Measurements from ENCODE around the gene MT1F.
"Not testable (repeated sequence)": the region's sequence is repeated elsewhere in the genome, so short reads cannot be mapped to it uniquely, and the experiment has no call there.

MT1F gene

GRCh38 chr16:56649271-56649670, 8.5 kb upstream of the MT1F start:
- Histone ChIP-seq H3K9me3 (ENCODE audit: control insufficient read depth, low read length) (no peaks in the 10 kb centered on the region), H3K27me3 (replicated peaks; ENCODE audit: control insufficient read depth, insufficient read depth, low read length) (peaks cover 39% of the 10 kb centered on the region), H3K36me3 (ENCODE audit: control insufficient read depth, insufficient read depth, low read length, severe bottlenecking) (no peaks in the 10 kb centered on the region)

DNA sequence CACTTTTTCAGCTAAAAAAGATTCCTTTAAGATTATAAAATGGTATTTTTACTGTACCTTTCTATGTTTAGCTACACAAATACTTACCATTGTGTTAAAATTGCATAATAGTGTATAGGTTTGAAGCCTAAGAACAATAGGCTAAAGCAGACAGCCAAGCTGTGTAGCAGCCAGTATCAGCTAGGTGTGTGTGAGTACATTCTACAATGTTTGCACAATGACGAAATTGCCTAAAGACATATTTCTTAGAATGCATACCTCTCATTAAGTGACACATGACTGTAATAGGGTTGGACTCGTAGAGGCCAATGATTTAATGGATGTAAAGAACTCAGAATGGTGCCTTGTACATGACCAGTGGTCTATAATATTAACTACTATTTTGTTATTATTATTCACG, 7.9 kb upstream of the MT1F start:
- H3K36me3 ChIP-seq (ENCODE audit: control insufficient read depth, insufficient read depth, low read length, severe bottlenecking): no peaks in the 10 kb centered on the region
- H3K9ac ChIP-seq (ENCODE audit: low read length): no peak overlapping the region
- no peak for DNase-seq (ENCODE audit: low read depth)
- peaks cover 16% of the 10 kb centered on the region for H3K4me1 ChIP-seq (ENCODE audit: control insufficient read depth, insufficient read depth, low read length)
- no peak overlapping the region for H3K4me3 ChIP-seq (ENCODE audit: low read length)
- no peaks in the 10 kb centered on the region for H3K9me3 ChIP-seq (ENCODE audit: control insufficient read depth, low read length)
- H3K27me3 ChIP-seq (replicated peaks; ENCODE audit: control insufficient read depth, insufficient read depth, low read length): peaks cover 36% of the 10 kb centered on the region

More at GRCh38 chr16:56649271-56649670, 8.5 kb upstream of the MT1F start:
- H3K9ac ChIP-seq (ENCODE audit: low read length): no peak overlapping the region
- no peak overlapping the region for H3K4me3 ChIP-seq (ENCODE audit: low read length)
- DNase-seq (ENCODE audit: low read depth): no peak
- H3K4me1 ChIP-seq (ENCODE audit: control insufficient read depth, insufficient read depth, low read length): peaks cover 16% of the 10 kb centered on the region

DNA sequence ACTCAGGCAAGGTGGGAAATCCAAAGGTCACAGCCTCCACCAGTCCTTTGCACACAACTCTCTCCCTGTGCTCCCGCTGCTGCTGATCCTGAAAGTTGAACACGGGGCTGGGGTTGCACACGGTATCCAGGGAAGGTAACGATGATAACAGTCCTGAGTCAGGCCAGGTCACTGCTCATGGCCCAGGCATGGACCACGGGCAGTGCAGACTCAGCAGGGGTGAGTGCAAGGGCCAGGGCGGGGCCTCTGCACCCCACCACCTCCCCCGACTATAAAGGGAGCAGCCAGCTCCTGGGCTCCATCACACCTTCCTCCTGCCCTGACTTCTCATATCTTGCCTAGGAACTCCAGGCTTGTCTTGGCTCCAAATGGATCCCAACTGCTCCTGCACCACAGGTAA, 6.2 kb upstream of the MT1F start, which contains the start of gene MT1B:
TSS of gene MT1B (plus strand) at position 301 of the 400 bp plus-strand sequence. CDS start at position 369, 68 bp downstream.
- no peak within 1 kb of the TSS for H3K9ac ChIP-seq (ENCODE audit: low read length)
- no peaks in the 10 kb centered on the region for H3K9me3 ChIP-seq (ENCODE audit: control insufficient read depth, low read length)
- DNase-seq (ENCODE audit: low read depth): no peak
- peaks cover 25% of the 10 kb centered on the region for H3K27me3 ChIP-seq (replicated peaks; ENCODE audit: control insufficient read depth, insufficient read depth, low read length)
- peaks cover 16% of the 10 kb centered on the region for H3K4me1 ChIP-seq (ENCODE audit: control insufficient read depth, insufficient read depth, low read length)
- no peaks in the 10 kb centered on the region for H3K36me3 ChIP-seq (ENCODE audit: control insufficient read depth, insufficient read depth, low read length, severe bottlenecking)
- H3K4me3 ChIP-seq (ENCODE audit: low read length): no peak within 1 kb of the TSS

- Histone ChIP-seq H3K4me3 (ENCODE audit: low read length) (no peak overlapping the region), H3K36me3 (ENCODE audit: control insufficient read depth, insufficient read depth, low read length, severe bottlenecking) (no peaks in the 10 kb centered on the region), H3K27me3 (replicated peaks; ENCODE audit: control insufficient read depth, insufficient read depth, low read length) (peaks cover 16% of the 10 kb centered on the region), H3K4me1 (ENCODE audit: control insufficient read depth, insufficient read depth, low read length) (peaks cover 18% of the 10 kb centered on the region), H3K9ac (ENCODE audit: low read length) (no peak overlapping the region), H3K9me3 (ENCODE audit: control insufficient read depth, low read length) (no peaks in the 10 kb centered on the region)
- no peak for DNase-seq (ENCODE audit: low read depth)
These were observed 5.2 kb upstream of the MT1F start for GRCh38 chr16:56652600-56652999.

DNA sequence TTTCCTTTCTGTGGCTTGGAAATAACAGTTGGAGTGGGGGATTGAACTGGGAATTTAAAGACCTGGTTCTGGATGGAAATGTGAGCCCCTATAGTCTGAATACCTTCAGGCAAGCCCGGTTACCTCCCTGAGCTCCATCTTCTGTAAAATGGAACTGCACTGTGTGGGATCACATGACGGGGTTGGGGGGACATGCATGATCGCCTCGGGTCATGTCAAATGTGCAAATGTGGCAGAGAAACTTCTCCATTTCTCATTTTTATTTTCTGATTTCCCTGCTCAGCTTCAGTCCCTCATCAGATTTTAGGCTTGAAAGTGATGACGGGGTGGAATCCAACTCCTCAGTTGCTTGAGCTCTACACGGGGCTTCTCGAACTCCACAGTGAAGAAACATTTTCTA, 4.5 kb upstream of the MT1F start:
- Histone ChIP-seq H3K27me3 (replicated peaks; ENCODE audit: control insufficient read depth, insufficient read depth, low read length) (peaks cover 15% of the 10 kb centered on the region), H3K4me3 (ENCODE audit: low read length) (no peak overlapping the region), H3K9ac (ENCODE audit: low read length) (no peak overlapping the region), H3K9me3 (ENCODE audit: control insufficient read depth, low read length) (no peaks in the 10 kb centered on the region), H3K36me3 (ENCODE audit: control insufficient read depth, insufficient read depth, low read length, severe bottlenecking) (no peaks in the 10 kb centered on the region), H3K4me1 (ENCODE audit: control insufficient read depth, insufficient read depth, low read length) (peaks cover 23% of the 10 kb centered on the region)
- no peak for DNase-seq (ENCODE audit: low read depth)

DNA sequence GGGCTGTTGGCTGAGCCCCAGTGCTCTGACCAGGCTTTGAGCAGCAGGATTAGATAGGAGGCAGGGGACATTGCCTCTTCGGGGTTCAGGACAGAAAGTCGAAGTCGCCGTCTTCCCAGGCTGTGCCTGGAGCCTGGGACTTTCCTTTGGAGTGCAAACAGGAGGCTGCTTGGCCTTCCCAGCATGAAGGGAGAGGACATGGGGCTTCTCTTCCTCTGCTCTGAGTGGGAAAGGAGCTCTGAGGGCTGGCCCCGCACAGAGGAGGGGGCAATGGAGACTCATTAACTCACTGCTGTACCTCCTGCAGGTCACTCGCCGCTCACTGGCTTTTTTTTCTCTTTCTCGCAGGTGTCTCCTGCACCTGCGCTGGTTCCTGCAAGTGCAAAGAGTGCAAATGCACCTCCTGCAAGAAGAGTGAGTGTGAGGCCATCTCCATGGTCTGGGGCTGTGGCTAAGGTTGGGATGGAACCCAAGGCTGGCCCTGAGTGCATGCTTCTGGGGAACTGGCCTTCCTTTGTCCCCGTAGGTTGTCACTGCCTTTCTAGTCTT, 642 bp downstream of the MT1F start:
- Histone ChIP-seq H3K27me3 (replicated peaks; ENCODE audit: control insufficient read depth, insufficient read depth, low read length) (peaks cover 43% of the 10 kb centered on the region), H3K4me3 (ENCODE audit: low read length) (peak overlapping the region; percentile 70), H3K9ac (ENCODE audit: low read length) (no peak overlapping the region), H3K4me1 (ENCODE audit: control insufficient read depth, insufficient read depth, low read length) (peaks cover 11% of the 10 kb centered on the region), H3K36me3 (ENCODE audit: control insufficient read depth, insufficient read depth, low read length, severe bottlenecking) (no peaks in the 10 kb centered on the region), H3K9me3 (ENCODE audit: control insufficient read depth, low read length) (no peaks in the 10 kb centered on the region)
- DNase-seq (ENCODE audit: low read depth): no peak

GRCh38 chr16:56662357-56663354, 4.9 kb downstream of the MT1F start:
- peaks cover 7% of the 10 kb centered on the region for H3K4me1 ChIP-seq (ENCODE audit: control insufficient read depth, insufficient read depth, low read length)
- no peak overlapping the region for H3K4me3 ChIP-seq (ENCODE audit: low read length)
- no peaks in the 10 kb centered on the region for H3K36me3 ChIP-seq (ENCODE audit: control insufficient read depth, insufficient read depth, low read length, severe bottlenecking)
- no peaks in the 10 kb centered on the region for H3K9me3 ChIP-seq (ENCODE audit: control insufficient read depth, low read length)
- H3K9ac ChIP-seq (ENCODE audit: low read length): no peak overlapping the region
- peaks cover 56% of the 10 kb centered on the region for H3K27me3 ChIP-seq (replicated peaks; ENCODE audit: control insufficient read depth, insufficient read depth, low read length)
- DNase-seq (ENCODE audit: low read depth): no peak

GRCh38 chr16:56664506-56664905, 6.7 kb downstream of the MT1F start:
- DNase-seq (ENCODE audit: low read depth): no peak
- Histone ChIP-seq H3K9ac (ENCODE audit: low read length) (no peak overlapping the region), H3K9me3 (ENCODE audit: control insufficient read depth, low read length) (no peaks in the 10 kb centered on the region), H3K4me3 (ENCODE audit: low read length) (no peak overlapping the region), H3K4me1 (ENCODE audit: control insufficient read depth, insufficient read depth, low read length) (peaks cover 7% of the 10 kb centered on the region), H3K27me3 (replicated peaks; ENCODE audit: control insufficient read depth, insufficient read depth, low read length) (peaks cover 60% of the 10 kb centered on the region), H3K36me3 (ENCODE audit: control insufficient read depth, insufficient read depth, low read length, severe bottlenecking) (no peaks in the 10 kb centered on the region)

GRCh38 chr16:56665286-56666261, 7.8 kb downstream of the MT1F start:
- H3K9me3 ChIP-seq (ENCODE audit: control insufficient read depth, low read length); H3K9ac ChIP-seq (ENCODE audit: low read length); H3K36me3 ChIP-seq (ENCODE audit: control insufficient read depth, insufficient read depth, low read length, severe bottlenecking); DNase-seq (ENCODE audit: low read depth); H3K4me1 ChIP-seq (ENCODE audit: control insufficient read depth, insufficient read depth, low read length); H3K4me3 ChIP-seq (ENCODE audit: low read length): not testable (repeated sequence)
- H3K27me3 ChIP-seq (replicated peaks; ENCODE audit: control insufficient read depth, insufficient read depth, low read length): peaks cover 64% of the 10 kb centered on the region

DNA sequence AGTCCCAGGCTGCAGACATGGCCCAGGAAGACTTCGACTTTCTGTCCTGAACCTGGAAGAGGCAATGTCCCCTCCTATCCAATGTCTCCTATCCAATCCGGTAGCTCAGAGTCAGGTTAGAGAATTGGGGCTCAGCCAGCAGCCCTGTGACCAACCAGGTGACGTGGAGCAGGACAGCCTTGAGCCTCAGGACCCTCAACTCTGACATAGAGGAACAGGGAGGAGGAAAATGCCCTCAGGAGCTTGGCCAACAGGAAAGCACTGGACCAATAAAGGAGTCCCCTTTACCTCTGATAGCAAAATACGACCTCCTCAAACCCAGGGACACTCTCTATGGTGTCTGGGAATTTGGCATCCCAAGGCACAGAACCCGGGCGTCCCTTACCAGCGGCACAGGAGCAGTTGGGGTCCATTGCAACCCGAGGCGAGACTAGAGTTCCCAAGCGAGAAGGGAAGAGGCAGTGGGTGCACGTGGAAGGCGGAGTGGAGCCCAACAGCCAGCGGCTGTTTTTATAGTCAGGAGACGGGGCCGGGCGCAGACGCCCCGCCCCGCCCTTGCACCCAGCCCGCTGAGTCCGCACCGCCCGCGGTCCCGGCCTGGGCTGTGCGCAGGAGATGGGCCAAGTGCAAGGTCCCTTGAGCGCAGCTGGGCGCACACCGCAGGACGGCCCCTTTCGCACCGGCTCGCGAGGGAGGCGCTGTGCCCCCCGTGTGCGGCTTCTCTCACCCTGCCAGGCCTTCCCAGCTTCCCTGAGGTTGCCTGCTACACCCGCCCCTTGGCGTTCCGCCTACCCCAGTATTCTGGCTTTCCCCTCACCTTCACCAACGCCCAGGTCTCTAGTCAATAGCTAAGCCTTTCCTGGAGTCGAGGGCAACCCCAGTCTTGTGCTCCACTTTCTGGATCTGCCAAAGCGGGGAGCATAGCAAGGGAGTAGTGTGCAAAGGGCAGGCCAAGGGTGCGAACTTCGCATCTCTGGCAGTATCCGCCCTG, 10.1 kb downstream of the MT1F start, which contains the start of gene MT1G:
TSS of gene MT1G (minus strand) at position 485 of the 991 bp plus-strand sequence. CDS start at position 413, 72 bp downstream.
- Histone ChIP-seq H3K4me1 (ENCODE audit: control insufficient read depth, insufficient read depth, low read length) (peaks cover 7% of the 10 kb centered on the region), H3K36me3 (ENCODE audit: control insufficient read depth, insufficient read depth, low read length, severe bottlenecking) (no peaks in the 10 kb centered on the region), H3K27me3 (replicated peaks; ENCODE audit: control insufficient read depth, insufficient read depth, low read length) (peaks cover 42% of the 10 kb centered on the region), H3K4me3 (ENCODE audit: low read length) (peak within 1 kb of the TSS; percentile 46), H3K9me3 (ENCODE audit: control insufficient read depth, low read length) (no peaks in the 10 kb centered on the region), H3K9ac (ENCODE audit: low read length) (no peak within 1 kb of the TSS)
- DNase-seq (ENCODE audit: low read depth): peak; percentile 16

Measured in adipocyte (in vitro differentiated cells).